Panc1 (cell line): ENCODE measurements around the gene SIL1.

Experiments used
- CTCF ChIP-seq: fragments of 450-650 bp; IDR thresholded peaks from 2 replicates; pipeline ENCODE4 v1.5.1; 2017; ENCODE audit warnings: mild to moderate bottlenecking
- SIN3A ChIP-seq: IDR thresholded peaks from 2 replicates; pipeline ENCODE4 v1.6.1; 2012; ENCODE audit warnings: low read depth, mild to moderate bottlenecking, low read length, moderate library complexity, borderline replicate concordance; ENCODE audit not compliant: insufficient read depth

- no peak for TF ChIP-seq CTCF
- no peak for TF ChIP-seq SIN3A
These were observed 72.2 kb downstream of the SIL1 start for GRCh38 chr5:139125991-139126390.
